Body of pancreas (tissue), 4 donors: ENCODE measurements around the gene ARHGAP42.

Experiments
- POLR2A ChIP-seq, 3 donors: fragments of 450-650 bp; IDR thresholded peaks; one replicate each; pipeline ENCODE4 v1.6.1; 2016; ENCODE audit warnings: antibody characterized with exemption in 3 of 3, mild to moderate bottlenecking in 2 of 3
- TF ChIP-seq, protein P1 (sequence below), 7 experiments: fragments of 450-650 bp in 4 of 7; fragments of 200-600 bp in 3 of 7; sonication (generic) in 3 of 7; IDR thresholded peaks; one replicate each; pipeline ENCODE4 v1.5.1; 2016 to 2019; ENCODE audit warnings: antibody characterized with exemption in 7 of 7

DNA sequence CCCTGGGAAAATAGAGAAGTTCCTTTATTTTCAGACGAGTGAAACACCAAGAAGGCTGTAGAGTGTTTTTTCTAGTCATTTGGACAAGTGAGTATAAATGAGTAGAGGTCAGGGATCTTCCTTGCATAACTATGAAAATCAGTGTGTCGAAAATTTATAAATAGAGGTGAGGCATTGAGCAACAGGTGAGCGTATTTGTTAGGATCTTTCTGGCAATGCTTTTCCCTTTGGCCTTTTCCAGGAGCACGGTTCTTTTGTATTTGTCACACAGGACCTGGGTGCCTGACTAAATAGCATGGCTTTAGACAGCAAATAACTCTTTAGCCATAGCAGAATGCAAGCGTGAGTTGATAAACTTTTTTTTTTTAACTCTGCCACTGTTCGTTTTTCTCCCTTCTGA, 19.6 kb upstream of the ARHGAP42 start:
- TF ChIP-seq, protein P1, sequence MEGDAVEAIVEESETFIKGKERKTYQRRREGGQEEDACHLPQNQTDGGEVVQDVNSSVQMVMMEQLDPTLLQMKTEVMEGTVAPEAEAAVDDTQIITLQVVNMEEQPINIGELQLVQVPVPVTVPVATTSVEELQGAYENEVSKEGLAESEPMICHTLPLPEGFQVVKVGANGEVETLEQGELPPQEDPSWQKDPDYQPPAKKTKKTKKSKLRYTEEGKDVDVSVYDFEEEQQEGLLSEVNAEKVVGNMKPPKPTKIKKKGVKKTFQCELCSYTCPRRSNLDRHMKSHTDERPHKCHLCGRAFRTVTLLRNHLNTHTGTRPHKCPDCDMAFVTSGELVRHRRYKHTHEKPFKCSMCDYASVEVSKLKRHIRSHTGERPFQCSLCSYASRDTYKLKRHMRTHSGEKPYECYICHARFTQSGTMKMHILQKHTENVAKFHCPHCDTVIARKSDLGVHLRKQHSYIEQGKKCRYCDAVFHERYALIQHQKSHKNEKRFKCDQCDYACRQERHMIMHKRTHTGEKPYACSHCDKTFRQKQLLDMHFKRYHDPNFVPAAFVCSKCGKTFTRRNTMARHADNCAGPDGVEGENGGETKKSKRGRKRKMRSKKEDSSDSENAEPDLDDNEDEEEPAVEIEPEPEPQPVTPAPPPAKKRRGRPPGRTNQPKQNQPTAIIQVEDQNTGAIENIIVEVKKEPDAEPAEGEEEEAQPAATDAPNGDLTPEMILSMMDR (IDR thresholded peaks at IDR 0.05) = no peak
- no peak for TF ChIP-seq POLR2A (IDR thresholded peaks at IDR 0.05)
